Activated effector memory CD4-positive, alpha-beta T cell treated with Interleukin-2 at 50 U/mL for 16 hours (primary cell): ENCODE data around the gene RCE1.

Source experiments
- DNase-seq: peaks from one replicate; pipeline ENCODE4 v3.0.0-alpha.2; 2020

The RCE1 gene

GRCh38 chr11:66845143-66845875 lies 2.1 kb downstream of the RCE1 start:
- DNase-seq: no peak

GRCh38 chr11:66845876-66846212 lies 2.6 kb downstream of the RCE1 start:
- DNase-seq: no peak

- no peak for DNase-seq
These were observed 3.4 kb downstream of the RCE1 start for GRCh38 chr11:66846671-66847091.

GRCh38 chr11:66847461-66848232 lies 4.4 kb downstream of the RCE1 start:
- no peak for DNase-seq

GRCh38 chr11:66848671-66849500 lies 5.6 kb downstream of the RCE1 start:
- DNase-seq: no peak

GRCh38 chr11:66849501-66850234 lies 6.4 kb downstream of the RCE1 start:
- no peak for DNase-seq

- DNase-seq: no peak
These were observed 7.0 kb downstream of the RCE1 start for GRCh38 chr11:66850235-66850587.

GRCh38 chr11:66850588-66851238 lies 7.5 kb downstream of the RCE1 start:
- no peak for DNase-seq

GRCh38 chr11:66851239-66851596 lies 8.0 kb downstream of the RCE1 start:
- no peak for DNase-seq

- DNase-seq: no peak
These were observed 8.6 kb downstream of the RCE1 start for GRCh38 chr11:66851698-66852465.

- no peak for DNase-seq
These were observed 9.4 kb downstream of the RCE1 start for GRCh38 chr11:66852466-66853241.

- DNase-seq: no peak
These were observed 10.3 kb downstream of the RCE1 start for GRCh38 chr11:66853242-66854229.

GRCh38 chr11:66854231-66854661 lies 11.0 kb downstream of the RCE1 start:
- no peak for DNase-seq

GRCh38 chr11:66854729-66855211 lies 11.5 kb downstream of the RCE1 start:
- no peak for DNase-seq

- peak; percentile 78 for DNase-seq
These were observed 12.6 kb downstream of the RCE1 start for GRCh38 chr11:66855574-66856495.

GRCh38 chr11:66856496-66857233 lies 13.4 kb downstream of the RCE1 start, which contains the start of gene LRFN4:
LRFN4 (plus strand) TSS chr11:66857064; CDS start chr11:66857745, 681 bp downstream.
- no peak for DNase-seq

- DNase-seq: no peak
These were observed 14.1 kb downstream of the RCE1 start for GRCh38 chr11:66857234-66857926.
